Activated CD4-positive, alpha-beta memory T cell treated with anti-CD3 and anti-CD28 coated beads for 36 hours (primary cell): ENCODE data around the gene MERTK. TPM values are rescaled to one million over a fixed set of nuclear protein-coding genes. Genes with fewer than 3 reads are reported as not detected.
"Not testable (repeated sequence)": the region's sequence is repeated elsewhere in the genome, so short reads cannot be mapped to it uniquely, and the experiment has no call there.

Experiments used
- CTCF ChIA-PET: fragments of 350-600 bp; sonication (Branson Sonifier 250); formaldehyde crosslinking; loops from one replicate; lab custom pipeline; 2021; ENCODE audit warnings: antibody characterized with exemption, inconsistent platforms; lab: Charles Lee
- POLR2A ChIA-PET: fragments of 350-600 bp; sonication (Branson Sonifier 250); formaldehyde crosslinking; loops from one replicate; lab custom pipeline; 2021; ENCODE audit warnings: antibody characterized with exemption; lab: Charles Lee
- DNase-seq: peaks from one replicate; pipeline ENCODE4 v3.0.0-alpha.2; 2020
- H3K27ac Mint-ChIP-seq: one replicate; pipeline ENCODE4 v1.8.0; 2021; ENCODE audit warnings: mixed read lengths
- H3K27me3 Mint-ChIP-seq: one replicate; pipeline ENCODE4 v1.8.0; 2021; ENCODE audit warnings: mixed read lengths
- H3K36me3 Mint-ChIP-seq: one replicate; pipeline ENCODE4 v1.8.0; 2021; ENCODE audit warnings: mixed read lengths
- H3K4me1 Mint-ChIP-seq: one replicate; pipeline ENCODE4 v1.8.0; 2021; ENCODE audit warnings: low read depth, mixed read lengths
- H3K4me3 Mint-ChIP-seq: one replicate; pipeline ENCODE4 v1.8.0; 2021; ENCODE audit warnings: mild to moderate bottlenecking, mixed read lengths
- H3K9me3 Mint-ChIP-seq: one replicate; pipeline ENCODE4 v1.8.0; 2021; ENCODE audit warnings: mixed read lengths
- intact Hi-C: fragments of 100-400 bp; cut with micrococcal nuclease; formaldehyde crosslinking; loops from one replicate; pipeline ENCODE4 v1.15.1; 2023
- total RNA-seq, 2 experiments: library from RNA; stranded (reverse); gene quantifications; one replicate each; pipeline ENCODE4 v1.2.3, GENCODE V29; 2021

The MERTK gene
- total RNA-seq, 2 experiments from 2014 or later: 1.0 to 1.2 TPM

DNA sequence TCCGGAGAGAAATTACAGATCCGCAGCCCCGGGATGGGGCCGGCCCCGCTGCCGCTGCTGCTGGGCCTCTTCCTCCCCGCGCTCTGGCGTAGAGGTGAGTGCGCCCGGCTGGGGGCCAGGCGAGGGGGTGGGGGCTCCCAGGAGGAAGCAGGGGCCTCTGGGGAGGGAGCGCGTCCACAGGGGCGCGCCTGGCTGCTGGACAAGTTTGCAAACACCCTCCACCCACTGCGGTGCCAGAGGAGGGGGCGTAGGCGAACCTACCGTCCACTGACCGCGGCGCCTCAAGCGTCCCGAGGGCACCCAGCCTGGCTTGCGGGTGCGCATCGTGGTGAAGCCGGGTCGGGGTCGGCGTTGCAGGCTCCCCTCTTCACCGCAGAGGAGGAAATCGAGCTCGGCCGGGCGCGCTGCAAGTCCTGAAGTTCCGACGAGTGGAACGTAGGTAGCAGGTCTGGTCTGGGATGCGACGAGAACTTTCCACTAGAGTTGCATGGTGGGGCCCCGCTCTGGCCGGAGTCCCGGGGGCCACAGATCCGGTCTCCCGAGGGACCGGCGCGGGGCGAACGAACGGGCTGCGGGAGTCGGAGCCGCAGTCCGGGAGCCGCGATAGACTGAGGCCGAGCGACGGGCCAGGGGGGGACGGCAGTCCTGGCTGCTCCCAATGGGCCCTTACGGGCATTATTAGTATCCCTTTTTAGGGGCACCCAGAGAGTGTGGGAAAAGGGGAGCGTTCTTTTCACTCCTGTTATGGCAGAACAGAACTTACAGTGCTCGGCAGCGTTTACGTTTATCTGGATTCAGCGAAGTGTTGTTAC, 502 bp downstream of the MERTK start:
- H3K36me3 Mint-ChIP-seq: no peaks in the 10 kb centered on the region
- peaks cover 23% of the 10 kb centered on the region for H3K27me3 Mint-ChIP-seq
- intact Hi-C loops: no loop called here
- no peaks in the 10 kb centered on the region for H3K9me3 Mint-ChIP-seq
- ChIA-PET POLR2A (no interaction called here), CTCF (interaction anchor here (2.4 to 2.7 kb wide), 2 partner anchors 11 to 148 kb away, joined by 10 to 14 read pairs; no protein-coding TSS in a partner anchor)
- peak overlapping the region; percentile 64 for H3K4me3 Mint-ChIP-seq
- H3K4me1 Mint-ChIP-seq: peaks cover 6% of the 10 kb centered on the region
- DNase-seq: peak; percentile 33
- H3K27ac Mint-ChIP-seq: no peak overlapping the region

DNA sequence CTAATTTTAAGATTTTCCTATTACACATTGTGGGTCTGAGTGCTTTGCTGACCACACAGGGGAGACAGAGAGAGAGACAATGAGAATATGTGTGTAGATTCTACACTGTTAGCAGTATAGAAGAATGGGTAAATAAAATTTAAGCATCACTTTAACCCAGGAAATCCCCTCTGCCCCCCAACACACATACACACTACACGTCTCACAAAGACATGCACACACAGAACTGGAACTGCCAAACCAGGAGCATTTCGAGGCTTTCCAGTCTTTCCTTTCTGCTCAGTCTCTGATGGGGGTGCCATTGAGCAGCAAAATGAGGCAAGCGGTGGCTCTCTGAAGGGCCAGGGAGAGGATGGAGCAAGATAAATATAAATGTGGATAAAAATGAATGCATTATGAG, 2.5 kb downstream of the MERTK start:
- no peaks in the 10 kb centered on the region for H3K9me3 Mint-ChIP-seq
- no peak overlapping the region for H3K4me3 Mint-ChIP-seq
- peak; percentile 31 for DNase-seq
- peaks cover 6% of the 10 kb centered on the region for H3K4me1 Mint-ChIP-seq
- intact Hi-C loops: no loop called here
- H3K27ac Mint-ChIP-seq: no peak overlapping the region
- no peaks in the 10 kb centered on the region for H3K36me3 Mint-ChIP-seq
- peaks cover 19% of the 10 kb centered on the region for H3K27me3 Mint-ChIP-seq
- POLR2A ChIA-PET: no interaction called here
- CTCF ChIA-PET: interaction anchor here (1.7 to 2.7 kb wide), 3 partner anchors 13 to 149 kb away, joined by 4 to 14 read pairs (median 10); no protein-coding TSS in a partner anchor

DNA sequence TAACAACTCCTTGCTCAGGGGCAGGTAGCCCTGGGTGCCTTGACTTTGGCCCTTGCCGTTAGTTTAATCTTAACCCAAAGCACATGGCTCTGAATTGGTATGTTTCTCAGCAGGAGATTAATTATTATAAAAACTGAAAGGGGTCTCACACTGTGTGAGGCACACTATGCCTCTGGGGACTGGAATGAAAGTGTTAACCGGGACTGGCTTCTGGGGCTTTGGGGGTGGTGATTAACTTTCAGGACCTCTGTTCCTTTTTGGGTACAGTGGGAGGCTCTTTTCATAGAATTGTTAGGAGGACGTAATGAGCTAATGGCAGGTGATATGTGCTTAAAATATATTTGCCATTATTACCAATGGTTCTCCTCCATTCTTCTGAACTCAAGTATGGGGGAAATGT, 5.1 kb downstream of the MERTK start:
- Mint-ChIP-seq H3K4me3 (no peak overlapping the region), H3K4me1 (peaks cover 11% of the 10 kb centered on the region), H3K9me3 (no peaks in the 10 kb centered on the region), H3K27ac (no peak overlapping the region), H3K27me3 (peaks cover 13% of the 10 kb centered on the region), H3K36me3 (no peaks in the 10 kb centered on the region)
- CTCF ChIA-PET: interaction anchor here (1.3 kb wide), 1 partner anchor 16 kb away, joined by 5 read pairs; no protein-coding TSS in a partner anchor
- POLR2A ChIA-PET: no interaction called here
- no peak for DNase-seq
- intact Hi-C loops: no loop called here

GRCh38 chr2:111903930-111904439, 5.6 kb downstream of the MERTK start:
- Mint-ChIP-seq H3K36me3 (no peaks in the 10 kb centered on the region), H3K9me3 (no peaks in the 10 kb centered on the region), H3K27ac (no peak overlapping the region), H3K4me1 (peaks cover 11% of the 10 kb centered on the region), H3K27me3 (peaks cover 13% of the 10 kb centered on the region), H3K4me3 (no peak overlapping the region)
- CTCF ChIA-PET: no interaction called here
- POLR2A ChIA-PET: no interaction called here
- intact Hi-C loops: no loop called here
- DNase-seq: no peak

DNA sequence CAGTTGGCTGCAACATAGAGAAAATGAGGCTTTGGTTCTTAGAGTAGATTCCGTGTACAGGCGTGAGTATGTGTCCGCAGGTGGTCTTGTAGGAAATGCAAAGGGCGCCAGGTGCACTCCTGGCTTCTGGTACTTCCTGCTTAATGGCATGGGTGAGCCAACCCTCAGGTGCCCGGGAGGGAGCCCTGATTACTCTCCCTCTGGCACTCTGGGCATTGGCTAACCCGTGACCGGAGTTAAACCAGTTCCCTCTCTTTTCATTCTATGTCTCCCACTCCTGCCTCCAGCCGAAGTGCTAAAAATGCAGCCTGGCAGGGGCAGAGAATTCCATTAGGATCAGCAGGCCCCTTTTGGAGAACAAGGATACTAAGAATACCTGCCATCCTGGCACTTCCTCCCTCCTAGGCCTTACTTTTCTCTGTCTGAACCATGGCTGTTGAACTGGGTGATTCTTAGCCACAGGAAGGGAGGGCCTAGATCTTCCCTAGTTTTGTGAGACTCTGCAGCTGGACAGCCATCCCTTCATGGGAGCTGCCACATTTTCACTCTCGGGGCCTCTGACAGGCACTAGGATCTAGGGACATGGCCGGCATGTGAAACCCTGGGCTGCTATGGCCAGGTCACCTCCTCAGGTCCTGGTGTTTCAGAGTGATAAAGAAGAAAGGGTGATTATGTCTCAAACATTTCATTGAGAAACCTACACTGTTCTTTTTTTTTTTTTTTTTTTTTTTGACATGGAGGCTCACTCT, 6.5 kb downstream of the MERTK start:
- H3K27me3 Mint-ChIP-seq: peaks cover 6% of the 10 kb centered on the region
- intact Hi-C loops: no loop called here
- ChIA-PET POLR2A (no interaction called here), CTCF (interaction anchor here (0.7 kb wide), 1 partner anchor 9 kb away, joined by 3 read pairs; no protein-coding TSS in a partner anchor)
- DNase-seq: no peak
- no peak overlapping the region for H3K4me3 Mint-ChIP-seq
- H3K9me3 Mint-ChIP-seq: no peaks in the 10 kb centered on the region
- peaks cover 11% of the 10 kb centered on the region for H3K4me1 Mint-ChIP-seq
- no peak overlapping the region for H3K27ac Mint-ChIP-seq
- no peaks in the 10 kb centered on the region for H3K36me3 Mint-ChIP-seq

DNA sequence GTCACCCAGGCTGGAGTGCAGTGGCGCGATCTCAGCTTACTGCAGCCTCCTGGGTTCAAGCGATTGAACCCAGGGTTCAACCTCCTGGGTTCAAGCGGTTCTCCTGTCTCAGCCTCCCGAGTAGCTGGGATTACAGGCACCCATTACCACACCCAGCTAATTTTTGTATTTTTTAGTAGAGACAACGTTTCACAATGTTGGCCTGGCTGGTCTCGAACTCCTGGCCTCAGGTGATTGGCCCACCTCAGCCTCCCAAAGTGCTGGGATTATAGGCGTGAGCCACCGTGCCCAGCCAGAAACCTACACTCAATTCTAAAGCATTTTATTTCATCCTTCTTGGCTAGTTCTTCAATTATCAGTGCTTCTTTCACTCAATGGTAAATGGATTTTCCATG, 7.1 kb downstream of the MERTK start:
- H3K27me3 Mint-ChIP-seq, H3K27ac Mint-ChIP-seq, POLR2A ChIA-PET, H3K4me3 Mint-ChIP-seq, H3K36me3 Mint-ChIP-seq, H3K9me3 Mint-ChIP-seq, intact Hi-C loops, DNase-seq: not testable (repeated sequence)
- H3K4me1 Mint-ChIP-seq: peaks cover 11% of the 10 kb centered on the region
- CTCF ChIA-PET: interaction anchor here (0.5 to 0.7 kb wide), 2 partner anchors 9 to 17 kb away, joined by 3 read pairs; no protein-coding TSS in a partner anchor

GRCh38 chr2:111905990-111906735, 7.8 kb downstream of the MERTK start:
- Mint-ChIP-seq H3K4me3 (no peak overlapping the region), H3K27me3 (peaks cover 1% of the 10 kb centered on the region), H3K36me3 (no peaks in the 10 kb centered on the region), H3K27ac (no peak overlapping the region), H3K9me3 (no peaks in the 10 kb centered on the region), H3K4me1 (peaks cover 11% of the 10 kb centered on the region)
- POLR2A ChIA-PET: interaction anchor here (1.3 kb wide), 1 partner anchor 23 kb away, joined by 3 read pairs; no protein-coding TSS in a partner anchor
- intact Hi-C loops: no loop called here
- DNase-seq: no peak
- CTCF ChIA-PET: interaction anchor here (0.5 to 1.4 kb wide), 4 partner anchors 10 to 143 kb away, joined by 3 to 4 read pairs (median 3); no protein-coding TSS in a partner anchor

DNA sequence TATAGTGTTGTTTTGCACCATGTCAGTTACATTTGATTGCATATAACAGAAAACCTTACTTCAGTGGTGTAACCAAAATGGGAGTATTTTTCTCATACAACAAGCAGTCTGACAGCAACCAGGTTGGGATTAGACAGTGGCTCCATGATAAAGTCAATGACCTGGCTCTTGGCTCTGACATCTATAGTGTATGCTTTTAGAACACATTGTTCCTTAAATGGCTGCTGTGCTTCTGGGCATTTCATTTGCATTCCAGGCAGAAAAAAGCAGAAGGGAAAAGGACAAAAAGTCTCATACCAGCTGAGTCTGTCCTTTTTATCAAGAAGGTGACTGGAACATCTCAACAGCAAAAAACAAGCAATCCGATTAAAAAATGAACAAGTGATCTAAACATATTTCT, 10.2 kb downstream of the MERTK start:
- H3K27me3 Mint-ChIP-seq: peaks cover 1% of the 10 kb centered on the region
- no peak overlapping the region for H3K27ac Mint-ChIP-seq
- intact Hi-C loops: no loop called here
- ChIA-PET POLR2A (no interaction called here), CTCF (interaction anchor here (0.7 to 1.6 kb wide), 3 partner anchors 11 to 21 kb away, joined by 3 to 6 read pairs (median 4); no protein-coding TSS in a partner anchor)
- H3K9me3 Mint-ChIP-seq: no peaks in the 10 kb centered on the region
- H3K36me3 Mint-ChIP-seq: no peaks in the 10 kb centered on the region
- H3K4me1 Mint-ChIP-seq: peaks cover 11% of the 10 kb centered on the region
- no peak for DNase-seq
- H3K4me3 Mint-ChIP-seq: no peak overlapping the region

DNA sequence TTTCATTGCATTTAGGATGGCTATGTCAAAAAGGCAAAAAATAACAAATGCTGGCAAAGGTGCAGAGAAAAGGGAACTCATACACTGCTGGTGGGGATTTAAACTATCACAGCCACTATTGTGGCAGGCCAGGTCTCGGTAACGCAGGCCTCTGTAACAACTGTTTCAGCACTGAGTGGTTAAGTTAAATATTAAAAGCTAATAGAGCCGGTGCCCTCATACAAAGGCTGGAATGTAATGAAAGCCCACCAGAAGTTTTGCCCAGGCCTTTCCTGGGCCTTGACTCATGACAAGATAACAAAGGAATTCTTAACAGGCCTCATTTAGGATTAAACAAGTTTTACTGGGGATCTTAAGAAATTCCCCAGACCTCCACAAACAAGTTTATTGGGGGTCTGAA, 10.7 kb downstream of the MERTK start:
- Mint-ChIP-seq H3K9me3 (no peaks in the 10 kb centered on the region), H3K36me3 (no peaks in the 10 kb centered on the region)
- CTCF ChIA-PET: interaction anchor here (1.6 kb wide), 1 partner anchor 11 kb away, joined by 6 read pairs; no protein-coding TSS in a partner anchor

GRCh38 chr2:111909997-111910396, 11.6 kb downstream of the MERTK start:
- H3K27ac Mint-ChIP-seq, H3K27me3 Mint-ChIP-seq, POLR2A ChIA-PET, H3K9me3 Mint-ChIP-seq, H3K4me3 Mint-ChIP-seq, intact Hi-C loops, DNase-seq, H3K36me3 Mint-ChIP-seq: not testable (repeated sequence)
- CTCF ChIA-PET: interaction anchor here (0.6 kb wide), 1 partner anchor 208 kb away, joined by 3 read pairs; no protein-coding TSS in a partner anchor
- peaks cover 11% of the 10 kb centered on the region for H3K4me1 Mint-ChIP-seq

More for the DNA sequence above, 10.7 kb downstream of the MERTK start:
- peaks cover 1% of the 10 kb centered on the region for H3K27me3 Mint-ChIP-seq
- intact Hi-C loops: no loop called here
- H3K27ac Mint-ChIP-seq: no peak overlapping the region
- POLR2A ChIA-PET: no interaction called here
- no peak for DNase-seq
- H3K4me3 Mint-ChIP-seq: no peak overlapping the region
- peaks cover 11% of the 10 kb centered on the region for H3K4me1 Mint-ChIP-seq

DNA sequence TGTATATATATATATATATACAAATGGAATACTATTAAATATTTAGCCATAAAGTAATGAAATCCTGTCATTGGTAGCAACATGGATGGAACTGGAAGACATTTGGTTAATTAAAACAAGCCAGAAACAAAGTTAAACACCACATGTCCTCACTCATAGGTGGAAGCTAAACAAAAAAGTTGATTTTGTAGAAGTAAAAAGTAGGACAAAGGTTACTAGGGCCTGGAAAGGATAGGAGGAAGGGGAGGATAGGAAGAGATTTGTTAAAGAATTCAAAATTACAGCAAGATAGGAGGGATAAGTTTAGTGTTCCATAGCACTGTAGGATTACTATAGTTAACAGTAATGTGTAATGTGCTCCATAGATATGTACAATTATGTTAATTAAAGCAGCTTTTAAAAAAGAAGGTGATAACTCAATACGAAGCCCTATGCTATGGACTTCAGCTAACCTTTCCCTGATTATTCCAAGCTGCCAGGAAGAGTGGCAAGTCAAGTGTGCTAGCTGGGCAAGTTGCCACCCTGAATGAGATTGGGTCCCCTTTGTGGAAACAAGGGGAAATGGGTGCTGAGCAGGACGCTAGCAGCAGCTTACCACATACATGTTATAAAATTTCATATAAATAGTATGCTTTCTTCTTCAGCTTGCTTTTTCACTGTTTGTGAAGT, 12.3 kb downstream of the MERTK start:
- Mint-ChIP-seq H3K27me3 (peaks cover 1% of the 10 kb centered on the region), H3K27ac (no peak overlapping the region), H3K4me3 (no peak overlapping the region), H3K36me3 (no peaks in the 10 kb centered on the region), H3K4me1 (peaks cover 11% of the 10 kb centered on the region), H3K9me3 (no peaks in the 10 kb centered on the region)
- no peak for DNase-seq
- ChIA-PET CTCF (no interaction called here), POLR2A (no interaction called here)
- intact Hi-C loops: no loop called here
